ENCODE results near the gene ZNF492. TPM values are rescaled to one million over a fixed set of nuclear protein-coding genes. Genes with fewer than 3 reads are reported as not detected.
"Not testable (repeated sequence)": the region's sequence is repeated elsewhere in the genome, so short reads cannot be mapped to it uniquely, and the experiment has no call there.

The ZNF492 gene
- polyA plus RNA-seq: under 1 TPM; 0.01 to 0.22 (median 0.06) TPM

DNA sequence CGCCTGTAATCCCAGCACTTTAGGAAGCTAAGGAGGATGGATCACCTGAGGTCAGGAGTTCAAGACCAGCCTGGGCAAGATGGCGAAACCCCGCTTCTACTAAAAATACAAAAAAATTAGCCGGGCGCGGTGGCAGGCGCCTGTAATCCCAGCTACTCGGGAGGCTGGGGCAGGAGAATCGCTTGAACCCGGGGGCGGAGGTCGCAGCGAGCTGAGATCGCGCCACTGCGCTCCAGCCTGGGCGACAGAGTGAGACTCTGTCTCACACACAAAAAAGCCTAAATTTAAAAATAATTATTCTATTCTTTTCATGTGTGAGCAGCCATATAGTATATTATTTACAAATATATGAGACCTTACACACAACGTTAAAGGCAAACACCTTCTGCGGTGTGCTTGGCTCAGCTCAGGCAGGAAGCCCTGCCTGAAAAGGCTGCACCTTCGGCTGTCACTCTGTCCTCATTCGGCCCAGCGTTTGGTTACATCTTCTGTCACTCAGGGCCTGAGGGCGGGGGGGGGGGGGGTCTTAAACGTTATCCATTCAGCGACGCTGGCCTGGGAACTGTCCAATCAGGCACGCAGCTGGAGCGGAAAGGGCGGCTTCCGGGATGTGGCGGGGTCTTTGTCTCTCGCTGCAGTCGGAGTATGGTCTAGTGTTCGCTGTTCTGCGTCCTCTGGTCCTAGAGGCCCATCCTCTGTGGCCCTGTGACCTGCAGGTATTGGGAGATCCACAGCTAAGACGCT is at the start of gene ZNF492:
ZNF492 (plus strand) TSS at position 619 of the 744 bp plus-strand sequence. CDS start 19,076 bp downstream, outside the sequence.
- WGBS, 3 donors: 0 to 23% (median 22%) methylated on average over 32 to 36 of the region's 36 CpGs

GRCh38 chr19:22595422-22595821 is 38.7 kb upstream of the ZNF492 start:
- H3K27ac ChIP-seq (ENCODE audit: low read depth, low read length): no peak overlapping the region
- WGBS, 3 donors: 38 to 55% (median 46%) methylated on average over 11 of the region's 11 CpGs

More for the DNA sequence above, at the start of gene ZNF492:
- H3K27ac ChIP-seq (ENCODE audit: low read depth, low read length): not testable (repeated sequence)

DNA sequence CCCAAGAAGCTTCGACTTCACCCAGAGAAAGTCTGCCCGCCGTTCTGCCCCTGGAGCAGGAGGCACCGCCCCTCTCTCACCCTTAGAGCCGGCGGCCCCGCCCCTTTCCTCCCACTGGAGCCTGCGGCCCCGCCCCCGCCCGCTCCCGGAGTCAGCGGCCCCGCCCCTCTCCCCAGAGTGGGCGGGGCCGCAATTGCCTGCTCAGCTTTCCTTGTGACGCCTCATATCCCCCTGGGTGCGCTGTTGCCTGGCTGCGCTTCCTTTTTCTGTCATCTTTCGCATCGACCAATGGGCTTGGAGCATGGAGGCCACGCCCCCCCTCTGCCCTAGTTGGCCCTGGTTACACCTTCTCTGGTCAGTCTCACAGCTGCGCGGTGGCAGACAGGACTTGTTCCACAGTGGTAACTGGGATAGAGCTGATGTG is 38.2 kb upstream of the ZNF492 start:
- no peak overlapping the region for H3K27ac ChIP-seq (ENCODE audit: low read depth, low read length)
- WGBS, 3 donors: 10 to 20% (median 12%) methylated on average over 23 to 24 of the region's 24 CpGs

- 69 to 83% (median 78%) methylated on average over 17 to 18 of the region's 18 CpGs for WGBS, 3 donors
- H3K27ac ChIP-seq (ENCODE audit: low read depth, low read length): no peak overlapping the region
Observed at GRCh38 chr19:22600690-22601648, 33.2 kb upstream of the ZNF492 start.

DNA sequence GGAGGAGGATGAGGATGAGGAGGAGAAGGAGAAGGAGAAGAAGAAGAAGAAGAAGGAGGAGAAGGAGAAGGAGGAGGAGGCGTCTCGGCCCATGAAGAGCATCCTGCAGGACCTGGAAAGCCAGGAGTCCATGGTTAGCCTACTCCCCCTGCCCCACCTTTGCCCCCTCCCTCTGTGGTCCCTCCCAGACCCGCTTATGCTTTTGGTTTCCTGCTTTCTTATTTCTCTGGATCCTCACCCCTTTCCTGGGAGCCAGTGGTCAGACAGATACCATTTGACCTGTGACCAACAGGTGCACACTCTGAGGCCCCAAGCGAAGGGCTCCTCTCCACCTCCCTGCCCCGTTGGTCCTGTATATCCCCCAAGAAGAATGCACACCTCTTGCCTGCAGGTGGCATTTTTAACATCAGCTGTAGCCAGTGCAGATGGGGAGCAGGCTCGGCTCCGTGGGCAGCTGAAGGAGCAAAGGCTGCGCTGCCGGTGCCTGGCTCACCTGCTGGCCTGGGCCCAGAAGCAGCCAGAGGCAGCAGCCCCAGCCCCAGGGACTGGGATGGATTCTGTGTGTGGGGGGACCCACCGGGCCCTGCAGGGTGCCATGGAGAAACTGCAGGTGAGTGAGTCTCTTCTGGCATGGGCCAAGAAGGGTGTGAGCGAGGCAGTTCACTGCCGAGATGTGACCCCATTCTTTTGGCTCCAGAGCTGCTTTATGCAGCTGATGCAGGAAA is 32.1 kb upstream of the ZNF492 start:
- 68 to 85% (median 80%) methylated on average over 11 to 12 of the region's 12 CpGs for WGBS, 3 donors
- no peak overlapping the region for H3K27ac ChIP-seq (ENCODE audit: low read depth, low read length)

- H3K27ac ChIP-seq (ENCODE audit: low read depth, low read length): no peak overlapping the region
- WGBS, 3 donors: 59 to 66% (median 63%) methylated on average over 17 to 19 of the region's 19 CpGs
Observed at GRCh38 chr19:22602631-22603272, 31.4 kb upstream of the ZNF492 start.

- H3K27ac ChIP-seq (ENCODE audit: low read depth, low read length): no peak overlapping the region
- WGBS, 3 donors: 68 to 71% (median 69%) methylated on average over 14 of the region's 14 CpGs
Observed at GRCh38 chr19:22603518-22604440, 30.3 kb upstream of the ZNF492 start.

DNA sequence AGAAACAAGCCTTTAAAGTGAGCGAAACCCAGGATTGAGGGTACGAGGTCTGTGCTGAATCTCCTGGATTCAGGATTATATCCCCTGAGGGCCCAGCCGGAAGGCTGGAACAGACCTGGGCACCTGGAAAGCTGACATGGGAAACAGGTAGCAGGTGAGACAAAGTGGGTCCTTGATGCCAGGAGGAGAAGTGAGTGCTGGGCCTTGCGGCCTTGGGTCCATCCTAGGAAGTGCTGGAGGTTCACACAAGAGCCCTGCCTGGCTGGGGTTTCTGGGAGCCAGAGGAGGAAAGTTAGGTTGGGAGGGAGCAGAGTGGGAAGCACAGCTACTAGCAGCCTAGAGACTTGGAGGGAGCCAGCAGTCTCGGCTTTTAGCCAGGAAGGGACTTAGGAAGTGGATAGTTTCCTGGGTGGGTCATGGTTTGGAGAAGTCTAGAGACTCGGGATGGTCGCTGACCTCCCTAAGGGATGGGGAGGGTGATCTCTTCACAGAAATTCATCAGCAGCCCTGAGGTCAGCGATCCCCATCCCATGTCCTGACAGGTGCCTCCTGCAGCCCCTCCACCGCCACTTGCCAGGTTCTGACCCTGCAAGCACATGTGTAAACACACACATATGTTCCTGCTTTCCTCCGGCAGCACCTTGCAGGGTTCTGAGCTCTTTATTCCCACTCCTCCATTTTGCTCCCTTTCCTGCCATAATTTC is 29.4 kb upstream of the ZNF492 start:
- 72 to 74% (median 73%) methylated on average over 9 to 10 of the region's 10 CpGs for WGBS, 3 donors
- no peak overlapping the region for H3K27ac ChIP-seq (ENCODE audit: low read depth, low read length)

DNA sequence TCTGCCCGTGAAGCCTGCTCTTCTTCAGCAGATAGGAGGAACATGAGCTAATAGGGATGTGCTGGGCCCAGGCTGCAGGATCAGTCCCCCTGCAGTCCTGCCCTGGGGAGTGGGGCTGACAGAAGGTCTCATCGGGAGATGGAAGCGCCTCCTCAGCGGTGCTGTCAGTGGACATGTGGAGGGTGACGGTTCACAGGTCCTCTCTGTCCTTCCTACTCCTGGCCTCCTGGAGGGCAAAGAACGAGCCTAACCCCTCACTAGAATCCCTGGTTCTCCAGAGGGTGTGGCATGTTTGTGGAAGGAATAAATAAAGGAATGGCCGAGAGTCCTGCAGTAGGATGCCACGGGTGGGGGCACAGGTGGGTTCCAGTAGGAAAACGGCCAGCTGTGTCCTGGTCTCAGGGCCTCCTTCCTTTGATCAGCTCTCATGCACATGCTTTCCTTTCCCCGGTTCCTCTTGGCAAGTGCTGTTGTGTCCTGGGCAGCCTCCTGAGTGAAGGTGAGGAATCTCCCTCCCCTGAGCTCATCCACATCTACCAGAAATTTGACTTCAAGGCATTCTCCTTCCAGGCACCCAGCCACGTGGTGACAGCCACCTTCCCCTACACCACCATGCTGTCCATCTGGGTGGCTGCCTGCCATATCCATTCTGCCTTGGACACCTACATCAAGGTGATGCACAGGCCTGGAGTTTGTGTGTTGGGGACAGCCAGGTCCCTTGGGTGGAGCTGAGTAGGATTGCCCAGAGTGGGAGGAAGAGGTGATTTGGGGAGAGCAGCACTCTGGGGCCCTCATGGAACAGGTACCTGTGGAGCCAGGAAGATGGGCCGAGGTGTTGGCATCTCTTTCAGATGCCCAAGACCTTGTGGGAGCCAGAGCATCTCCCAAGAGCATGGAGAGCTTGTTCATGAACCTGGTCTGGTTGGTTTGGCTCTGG is 28.6 kb upstream of the ZNF492 start:
- whole genome bisulfite sequencing, 3 donors: 60 to 74% (median 71%) methylated on average over 12 of the region's 12 CpGs
- no peak overlapping the region for H3K27ac ChIP-seq (ENCODE audit: low read depth, low read length)

- H3K27ac ChIP-seq (ENCODE audit: low read depth, low read length): no peak overlapping the region
- 52 to 80% (median 72%) methylated on average over 2 of the region's 2 CpGs for WGBS, 3 donors
Observed at GRCh38 chr19:22606212-22606553, 27.9 kb upstream of the ZNF492 start.

DNA sequence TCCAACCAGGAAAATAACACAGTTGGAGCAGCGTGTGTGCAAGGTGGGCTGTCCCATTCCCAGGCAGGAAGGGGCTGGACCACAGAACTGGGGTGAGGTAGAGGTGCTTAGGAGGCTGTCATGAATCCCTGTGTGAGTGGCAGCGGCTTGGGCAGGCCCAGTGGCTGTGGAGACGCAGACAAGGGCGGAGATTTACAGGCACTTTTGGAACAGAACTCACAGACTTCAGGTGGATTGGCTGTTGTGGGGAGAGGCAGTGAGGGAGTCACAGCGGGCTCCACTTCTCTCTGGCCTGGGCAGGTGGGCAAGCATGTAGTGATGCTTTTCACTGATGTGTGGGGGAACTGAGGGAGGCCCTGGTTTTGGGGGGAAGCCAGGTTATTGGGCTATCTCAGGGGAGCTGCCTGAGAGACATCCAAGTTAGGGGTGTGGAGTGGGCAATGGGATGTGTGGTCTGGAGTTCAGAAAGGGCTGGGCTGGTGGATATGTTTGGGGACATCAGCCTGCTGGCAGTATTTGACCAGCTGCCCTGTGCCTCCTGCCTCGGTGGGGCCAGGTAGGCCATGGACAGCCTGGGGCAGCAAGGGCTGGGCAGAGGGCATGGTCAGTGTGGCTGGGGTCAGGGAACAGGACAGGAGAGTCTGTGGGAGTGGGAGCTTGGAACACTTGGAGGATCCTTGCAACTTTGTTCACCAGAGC is 27.0 kb upstream of the ZNF492 start:
- no peak overlapping the region for H3K27ac ChIP-seq (ENCODE audit: low read depth, low read length)
- 59 to 78% (median 73%) methylated on average over 6 of the region's 6 CpGs for WGBS, 3 donors

- H3K27ac ChIP-seq (ENCODE audit: low read depth, low read length): no peak overlapping the region
- 71 to 78% (median 78%) methylated on average over 18 of the region's 18 CpGs for WGBS, 3 donors
Observed at GRCh38 chr19:22607653-22608430, 26.3 kb upstream of the ZNF492 start.

DNA sequence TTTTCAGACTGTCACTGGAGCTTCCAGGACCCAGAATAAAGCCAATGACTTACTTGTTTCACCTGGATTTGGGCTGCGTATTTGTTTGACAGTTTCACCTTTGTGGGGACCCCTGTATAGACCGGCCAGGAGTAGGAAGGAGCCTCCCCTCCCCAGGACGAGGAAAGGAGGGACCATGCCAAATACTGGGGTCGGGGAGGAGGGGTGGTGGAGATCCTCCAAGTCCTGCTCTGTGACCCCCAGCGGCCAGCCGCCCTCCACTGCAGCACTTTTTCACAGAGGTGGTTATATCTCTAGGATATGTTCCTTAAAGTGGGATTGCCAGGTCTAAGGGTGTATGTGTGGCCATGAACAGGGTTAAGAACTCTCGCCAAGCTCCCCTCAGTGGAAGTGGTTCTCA is 25.7 kb upstream of the ZNF492 start:
- H3K27ac ChIP-seq (ENCODE audit: low read depth, low read length): no peak overlapping the region
- 70 to 77% (median 75%) methylated on average over 7 of the region's 7 CpGs for WGBS, 3 donors

GRCh38 chr19:22609630-22610029 is 24.5 kb upstream of the ZNF492 start:
- 57 to 80% (median 74%) methylated on average over 4 of the region's 4 CpGs for WGBS, 3 donors

More at GRCh38 chr19:22609630-22610029, 24.5 kb upstream of the ZNF492 start:
- no peak overlapping the region for H3K27ac ChIP-seq (ENCODE audit: low read depth, low read length)

Measured in adipose tissue (tissue), 3 donors.